ENCODE results near the gene SCG5.
"Not testable (repeated sequence)": the region's sequence is repeated elsewhere in the genome, so short reads cannot be mapped to it uniquely, and the experiment has no call there.

SCG5 gene, protein sequence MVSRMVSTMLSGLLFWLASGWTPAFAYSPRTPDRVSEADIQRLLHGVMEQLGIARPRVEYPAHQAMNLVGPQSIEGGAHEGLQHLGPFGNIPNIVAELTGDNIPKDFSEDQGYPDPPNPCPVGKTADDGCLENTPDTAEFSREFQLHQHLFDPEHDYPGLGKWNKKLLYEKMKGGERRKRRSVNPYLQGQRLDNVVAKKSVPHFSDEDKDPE

GRCh38 chr15:32641517-32642059 is at the start of gene SCG5:
Gene SCG5 (plus strand): TSS chr15:32641710. CDS start chr15:32643593, 1,883 bp downstream.
- DNase-seq = peak; percentile 19

DNA sequence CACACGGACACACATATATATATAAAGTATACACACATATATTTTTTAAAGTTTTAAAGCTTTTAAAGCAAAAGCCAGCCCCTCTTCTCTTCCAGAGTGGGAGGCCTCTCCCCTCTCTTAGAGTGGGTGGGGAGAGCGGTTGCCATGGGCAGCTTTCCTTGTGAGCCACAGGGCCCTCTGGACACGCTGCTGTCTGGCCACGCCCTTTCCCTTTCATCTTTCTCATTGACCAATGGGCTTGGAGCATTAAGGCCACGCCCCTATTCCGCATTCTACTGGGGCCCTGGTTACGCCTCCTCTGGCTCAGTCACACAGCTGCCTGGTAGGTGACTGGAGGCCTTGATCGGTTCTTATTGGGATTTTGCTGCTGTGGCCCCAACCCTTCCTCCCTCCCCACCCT is 48.4 kb upstream of the SCG5 start, which contains the start of gene GOLGA8N:
TSS of gene GOLGA8N (plus strand) at position 306 of the 400 bp plus-strand sequence.
- not testable (repeated sequence) for DNase-seq

DNA sequence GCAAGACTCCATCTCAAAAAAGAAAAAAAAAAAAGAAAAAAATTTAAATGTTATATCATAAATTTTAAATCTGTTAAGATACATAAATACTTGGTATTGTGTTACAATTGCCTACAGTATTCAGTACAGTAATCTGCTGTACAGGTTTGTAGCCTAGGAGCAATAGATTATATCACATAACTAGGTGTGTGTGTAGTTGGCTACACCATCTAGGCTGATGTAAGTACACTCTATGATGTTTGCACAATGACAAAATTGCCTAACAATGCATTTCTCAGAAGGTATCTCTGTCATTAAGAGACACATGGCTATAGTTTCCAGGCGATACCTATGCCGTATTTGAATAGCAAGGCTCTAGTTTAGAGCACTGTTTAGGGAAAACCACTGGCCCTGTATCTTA is 32.0 kb upstream of the SCG5 start:
- not testable (repeated sequence) for DNase-seq

DNA sequence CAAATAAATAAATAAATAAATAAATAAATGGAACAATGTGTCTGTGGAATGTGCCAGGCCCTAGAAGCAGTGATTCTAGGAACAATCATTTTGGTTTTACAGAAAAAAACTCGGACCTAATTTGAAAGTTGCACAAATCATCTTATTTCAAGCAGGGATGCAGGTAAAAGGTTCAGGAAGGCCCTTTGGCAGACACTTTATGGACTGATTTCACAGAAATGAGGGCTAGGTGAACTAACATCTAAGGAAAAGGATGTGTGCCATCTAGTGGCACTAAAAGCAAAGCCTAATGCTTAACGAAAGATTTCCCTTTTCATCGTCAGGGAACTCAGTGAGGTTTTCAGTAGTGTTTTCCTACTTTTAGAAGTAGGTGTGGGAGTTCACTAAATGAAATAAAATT is 30.8 kb upstream of the SCG5 start:
- not testable (repeated sequence) for DNase-seq

GRCh38 chr15:32614712-32615050 is 26.8 kb upstream of the SCG5 start:
- DNase-seq = not testable (repeated sequence)

DNA sequence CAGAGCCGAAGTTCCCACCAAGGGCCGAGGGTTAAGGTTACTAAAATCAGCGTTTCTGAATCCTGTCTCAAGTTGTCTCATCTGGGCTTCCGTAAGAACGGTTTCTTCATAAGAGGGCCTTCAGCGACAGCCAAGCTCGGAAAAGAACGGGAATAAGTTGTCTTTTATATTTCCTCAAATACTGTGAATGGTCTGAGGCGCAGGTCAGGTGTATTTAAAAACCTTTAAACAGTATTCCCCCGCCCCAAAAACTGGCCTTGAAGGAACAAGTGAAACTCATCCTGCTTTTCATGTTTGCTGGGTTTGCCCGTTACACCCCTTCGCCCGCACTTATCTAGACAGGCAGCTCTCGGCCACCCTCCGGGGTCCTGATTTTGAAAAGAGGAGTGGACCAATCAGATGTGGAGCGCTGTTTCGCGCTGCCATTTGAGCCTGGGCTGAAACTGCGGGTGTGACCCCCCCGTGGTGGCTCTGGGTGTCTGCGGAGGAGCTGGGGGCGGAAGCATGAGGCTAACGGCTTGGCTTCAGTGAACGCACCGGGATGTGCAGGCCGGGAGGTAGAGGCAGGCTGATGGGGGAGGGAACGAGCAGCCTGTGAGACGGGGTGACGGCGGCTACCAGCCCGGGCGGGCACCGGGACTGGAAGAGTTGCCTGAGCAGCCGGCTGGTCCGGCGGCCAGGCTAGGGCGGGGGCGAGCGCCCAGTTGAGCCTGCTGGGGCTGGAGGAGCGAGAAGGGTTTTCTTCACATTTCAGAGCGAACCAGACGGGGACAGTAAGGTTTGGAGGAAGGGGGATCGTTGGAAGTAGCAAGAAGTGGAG is 26.2 kb upstream of the SCG5 start, which contains the start of gene ARHGAP11A:
TSS of gene ARHGAP11A (plus strand) at position 454 of the 820 bp plus-strand sequence. CDS start 708 bp downstream, outside the sequence.
- DNase-seq = peak; percentile 90

DNA sequence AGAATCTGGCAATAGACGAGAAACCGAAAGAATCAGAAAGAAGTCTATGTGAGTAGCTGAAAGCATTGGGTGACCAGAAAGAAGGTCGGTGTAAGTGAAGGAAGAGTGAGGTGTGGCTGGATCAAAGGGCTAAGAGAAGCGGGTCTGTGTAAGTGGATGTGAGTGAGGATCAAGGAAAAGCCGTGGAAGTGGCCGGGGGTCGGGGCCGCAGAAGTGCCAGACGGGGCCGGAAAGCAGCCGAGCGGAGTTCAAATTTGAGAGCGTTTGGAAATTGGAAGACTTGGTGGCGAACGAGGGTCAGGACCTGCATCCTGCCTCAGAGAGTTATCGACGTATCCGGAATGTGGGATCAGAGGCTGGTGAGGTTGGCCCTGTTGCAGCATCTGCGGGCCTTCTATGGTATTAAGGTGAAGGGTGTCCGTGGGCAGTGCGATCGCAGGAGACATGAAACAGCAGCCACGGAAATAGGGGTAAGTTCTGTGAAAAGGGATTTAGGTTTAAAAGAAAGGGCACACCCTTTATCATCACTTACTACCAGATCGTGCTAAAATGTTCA is 25.6 kb upstream of the SCG5 start:
- peak; percentile 17 for DNase-seq

- no peak for DNase-seq
Measured at GRCh38 chr15:32636410-32636809, 5.1 kb upstream of the SCG5 start.

GRCh38 chr15:32636908-32637567 is 4.5 kb upstream of the SCG5 start:
- DNase-seq = no peak

GRCh38 chr15:32637704-32638103 is 3.8 kb upstream of the SCG5 start:
- no peak for DNase-seq

DNA sequence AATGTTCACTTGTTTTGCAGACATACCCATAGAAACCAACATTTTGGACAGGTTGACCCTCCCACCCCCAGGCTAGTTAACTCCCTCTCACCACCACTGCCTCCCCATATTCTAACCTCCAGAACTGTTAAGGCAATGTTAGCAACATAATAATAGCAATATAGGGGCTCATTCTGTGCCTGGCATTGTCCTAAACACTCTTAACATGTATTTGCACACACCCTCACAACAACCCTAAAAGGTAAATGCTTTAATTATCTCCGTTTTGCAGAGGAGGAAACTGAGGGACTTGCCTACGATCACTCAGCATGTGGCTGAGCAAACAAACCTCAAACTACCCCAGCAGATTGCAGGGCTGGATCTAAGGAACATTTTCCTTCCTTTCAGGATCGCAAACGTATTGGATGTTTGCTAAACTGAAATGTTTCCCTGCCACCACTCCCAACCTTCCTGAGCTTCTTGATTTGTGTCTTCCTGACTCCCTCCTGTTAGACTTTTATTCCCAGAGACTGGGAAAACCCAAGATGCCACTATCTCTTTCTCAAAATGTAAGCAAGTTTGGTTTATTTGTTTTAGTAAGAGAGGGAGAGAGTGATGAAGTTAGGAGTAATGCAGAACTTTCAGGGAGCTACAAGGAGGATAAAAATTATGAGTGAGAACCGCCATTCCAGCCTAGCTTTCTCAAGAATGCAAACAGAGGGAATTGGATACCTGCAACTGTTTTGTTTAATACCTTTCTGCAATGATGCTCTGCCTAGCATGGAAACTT is 1.3 kb downstream of the SCG5 start:
- DNase-seq = no peak

DNA sequence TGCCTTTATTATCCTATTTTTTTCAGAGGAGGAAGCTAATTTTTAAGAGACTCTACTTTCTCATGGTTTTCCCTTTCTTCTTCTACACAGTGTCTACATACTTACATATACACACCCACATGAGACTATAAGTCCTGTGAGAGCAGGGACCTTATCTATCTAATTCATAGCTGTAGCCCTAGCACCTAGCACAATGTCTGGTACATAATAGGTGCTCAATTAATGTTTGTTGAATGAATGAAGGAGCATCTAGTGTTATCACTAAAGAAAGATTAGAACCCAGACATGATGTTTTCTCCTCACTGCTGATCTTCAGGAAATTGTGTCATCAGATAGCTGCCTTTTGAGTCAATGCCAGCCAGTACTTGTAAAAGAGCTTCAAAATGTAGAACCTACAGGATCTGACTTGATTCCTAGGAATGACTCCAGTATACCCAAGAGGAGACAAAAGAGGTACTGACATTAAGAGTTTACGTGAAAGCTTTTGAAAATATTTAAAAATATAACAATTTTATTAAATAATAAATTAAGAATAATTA is 2.5 kb downstream of the SCG5 start:
- no peak for DNase-seq

DNA sequence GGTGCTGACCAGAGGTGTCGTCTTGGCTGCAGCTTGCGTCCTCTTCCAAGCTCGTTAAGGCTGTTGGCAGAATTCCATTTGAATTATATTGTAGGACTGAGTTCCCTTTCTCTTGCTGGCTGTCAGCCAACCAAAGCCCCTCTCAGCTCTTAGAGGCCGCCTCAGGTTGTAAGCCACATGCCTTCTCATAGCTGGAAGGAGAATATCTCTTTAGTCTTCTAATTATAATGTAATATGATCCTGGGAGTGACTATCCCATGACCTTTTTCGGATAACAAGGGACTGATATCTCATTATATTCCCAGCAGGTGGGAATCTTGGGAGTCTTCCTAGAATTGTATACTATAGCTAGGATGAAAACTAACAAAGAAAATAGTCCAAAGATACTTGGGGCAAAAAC is 4.8 kb downstream of the SCG5 start:
- no peak for DNase-seq

GRCh38 chr15:32649342-32649741 is 7.8 kb downstream of the SCG5 start:
- DNase-seq = no peak

DNA sequence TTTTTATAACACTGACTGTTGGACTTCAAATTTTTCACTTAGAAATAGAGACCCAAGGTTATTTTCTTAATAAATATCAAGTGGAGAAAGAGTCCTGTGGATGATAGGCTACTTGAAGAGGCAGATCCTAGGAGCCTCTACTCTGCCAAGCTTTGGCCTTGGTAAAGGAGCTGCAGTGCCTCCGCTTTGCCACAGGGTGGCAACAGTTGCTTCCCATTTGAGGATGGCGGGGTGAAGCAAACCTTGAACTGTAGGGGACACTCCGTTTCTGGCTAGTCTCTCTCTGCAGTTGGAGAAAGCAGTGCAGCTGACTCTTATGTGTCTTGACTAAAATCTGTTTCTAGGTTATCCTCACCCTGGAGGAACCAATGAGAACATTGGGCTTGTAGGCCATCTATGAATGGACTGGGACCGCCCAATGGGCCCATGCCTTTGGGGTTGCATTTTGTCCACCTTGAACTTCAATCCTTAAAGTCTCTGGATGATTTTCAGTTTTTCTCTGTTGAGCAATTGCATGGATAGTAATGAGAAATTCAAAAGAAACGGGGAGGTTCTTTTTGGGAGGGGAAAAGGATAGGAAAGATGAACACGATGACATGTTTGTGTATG is 9.8 kb downstream of the SCG5 start:
- peak; percentile 63 for DNase-seq

DNA sequence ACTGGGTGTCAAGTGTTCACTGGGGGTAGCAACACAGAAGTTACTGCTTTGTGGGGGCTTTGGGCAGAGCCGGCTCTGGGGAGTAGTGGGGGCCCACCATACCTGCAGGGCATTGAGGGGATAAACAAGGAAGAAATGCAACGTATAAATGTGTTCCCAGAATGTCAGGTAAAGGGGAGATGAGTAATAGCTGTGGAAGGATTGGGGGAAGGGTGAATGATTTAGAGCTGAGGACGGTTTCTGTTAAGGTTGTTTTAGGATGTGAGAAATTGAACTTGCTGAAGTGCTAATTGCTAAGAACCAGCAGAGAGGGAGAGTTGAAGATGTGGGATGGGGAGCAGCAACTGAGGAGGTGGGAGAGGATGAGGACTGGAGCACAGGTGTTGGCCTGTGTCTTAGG is 10.7 kb downstream of the SCG5 start:
- DNase-seq = no peak

DNA sequence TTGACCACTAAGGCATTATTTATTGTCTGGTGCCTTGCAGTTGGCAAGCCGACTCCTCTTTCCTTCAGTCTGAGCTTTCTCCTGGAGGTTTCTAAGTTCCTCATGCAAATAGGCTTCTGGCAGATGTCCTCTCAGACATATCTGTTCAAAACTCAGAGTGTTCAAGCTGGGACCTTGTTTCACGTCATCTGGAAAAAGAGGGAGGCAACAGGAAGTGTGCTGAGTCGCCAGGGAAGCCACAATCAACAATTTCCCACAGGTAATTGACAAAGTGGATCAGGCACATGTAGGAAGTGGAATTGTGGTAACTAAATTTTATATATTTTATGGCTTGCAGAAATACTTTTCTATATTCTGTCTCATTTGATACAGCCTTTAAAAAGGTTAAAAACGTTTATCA is 14.6 kb downstream of the SCG5 start:
- DNase-seq = no peak

- DNase-seq = no peak
Measured at GRCh38 chr15:32656496-32656895, 15.0 kb downstream of the SCG5 start.

DNA sequence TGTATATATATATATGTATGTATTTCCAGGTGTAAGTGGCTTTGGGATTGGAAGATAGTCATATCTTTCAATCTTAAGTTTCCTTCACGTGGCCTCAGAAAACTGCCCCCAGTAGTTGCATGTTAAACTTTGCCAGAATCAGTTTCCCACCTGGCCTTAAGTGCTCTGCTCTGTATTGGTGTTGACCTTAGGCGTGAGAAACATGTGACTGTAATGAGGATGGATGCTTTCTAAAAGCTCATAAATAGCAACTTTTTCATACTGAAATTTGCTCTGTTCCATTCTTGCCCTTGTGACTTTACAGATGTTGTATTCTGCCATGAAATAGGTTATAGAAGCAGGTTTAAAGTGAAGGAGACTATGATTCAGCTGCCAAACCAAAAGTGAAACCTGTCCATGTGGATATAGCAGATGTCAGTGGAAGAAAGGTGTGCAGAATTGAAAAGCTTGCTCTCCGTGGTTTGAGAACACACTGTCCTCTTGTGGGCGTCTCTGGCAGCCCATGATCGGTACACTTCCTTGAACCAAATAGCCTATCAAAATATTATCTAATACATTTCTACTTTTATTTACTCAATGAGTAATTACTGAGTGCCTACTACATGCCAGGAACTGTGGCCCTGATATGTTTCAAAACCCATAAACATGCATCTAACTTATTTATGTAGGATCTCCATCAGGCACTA is 15.8 kb downstream of the SCG5 start:
- no peak for DNase-seq

GRCh38 chr15:32657941-32658340 is 16.4 kb downstream of the SCG5 start:
- no peak for DNase-seq

Measured in stimulated activated CD4-positive, alpha-beta T cell treated with anti-CD3 and anti-CD28 coated beads, Interleukin-15, amount 100 ng/mL, for 24 hours (primary cell).